ENCODE results near the gene LCT.

DNA sequence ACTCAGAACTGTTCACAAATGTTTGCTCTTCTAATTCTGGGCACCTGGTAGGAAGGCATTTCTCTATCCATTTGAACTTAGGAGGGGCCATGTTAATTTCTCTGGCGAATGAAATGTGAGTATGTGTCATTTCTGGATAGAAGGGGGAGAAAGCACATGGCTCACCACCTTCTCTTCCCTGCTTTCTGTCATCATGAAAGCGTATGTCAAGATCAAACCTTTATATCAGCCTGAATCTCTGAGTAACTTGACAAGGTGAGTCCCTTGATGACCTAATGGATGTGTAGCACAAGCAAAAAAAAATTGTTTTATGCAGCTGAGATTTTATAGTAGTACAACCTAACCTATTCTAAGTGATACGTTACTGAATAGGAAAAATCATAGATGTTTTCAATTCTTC lies 12.1 kb upstream of the LCT start:
- TF ChIP-seq EZH2phosphoT487 (conservative IDR thresholded peaks at IDR 0.05; ENCODE audit: low read length): no peak
- TF ChIP-seq, protein P1, sequence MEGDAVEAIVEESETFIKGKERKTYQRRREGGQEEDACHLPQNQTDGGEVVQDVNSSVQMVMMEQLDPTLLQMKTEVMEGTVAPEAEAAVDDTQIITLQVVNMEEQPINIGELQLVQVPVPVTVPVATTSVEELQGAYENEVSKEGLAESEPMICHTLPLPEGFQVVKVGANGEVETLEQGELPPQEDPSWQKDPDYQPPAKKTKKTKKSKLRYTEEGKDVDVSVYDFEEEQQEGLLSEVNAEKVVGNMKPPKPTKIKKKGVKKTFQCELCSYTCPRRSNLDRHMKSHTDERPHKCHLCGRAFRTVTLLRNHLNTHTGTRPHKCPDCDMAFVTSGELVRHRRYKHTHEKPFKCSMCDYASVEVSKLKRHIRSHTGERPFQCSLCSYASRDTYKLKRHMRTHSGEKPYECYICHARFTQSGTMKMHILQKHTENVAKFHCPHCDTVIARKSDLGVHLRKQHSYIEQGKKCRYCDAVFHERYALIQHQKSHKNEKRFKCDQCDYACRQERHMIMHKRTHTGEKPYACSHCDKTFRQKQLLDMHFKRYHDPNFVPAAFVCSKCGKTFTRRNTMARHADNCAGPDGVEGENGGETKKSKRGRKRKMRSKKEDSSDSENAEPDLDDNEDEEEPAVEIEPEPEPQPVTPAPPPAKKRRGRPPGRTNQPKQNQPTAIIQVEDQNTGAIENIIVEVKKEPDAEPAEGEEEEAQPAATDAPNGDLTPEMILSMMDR (IDR thresholded peaks at IDR 0.05; ENCODE audit: insufficient read depth, low read length, poor library complexity, severe bottlenecking): no peak

Data from SU-DHL-6 (cell line).